H9 (cell line): ENCODE data around the gene PPM1M. TPM values are rescaled to one million over a fixed set of nuclear protein-coding genes. Genes with fewer than 3 reads are reported as not detected.

Experiments
- DNase-seq: peaks from one replicate; pipeline ENCODE4 v3.0.0-alpha.2; 2017
- H2AFZ ChIP-seq: one replicate; pipeline ENCODE4 v1.6.1; 2013; ENCODE audit warnings: mild to moderate bottlenecking, low read length, control low read depth, moderate library complexity
- H2AK5ac ChIP-seq: 2 replicates; pipeline ENCODE4 v1.6.1; 2013; ENCODE audit warnings: low read length, control low read depth, mixed read lengths; ENCODE audit not compliant: insufficient read length
- H2BK120ac ChIP-seq: one replicate; pipeline ENCODE4 v1.6.1; 2013; ENCODE audit warnings: low read depth, mild to moderate bottlenecking, low read length, control low read depth, inconsistent platforms; ENCODE audit not compliant: poor library complexity, severe bottlenecking
- H2BK12ac ChIP-seq: 2 replicates; pipeline ENCODE4 v1.6.1; 2013; ENCODE audit warnings: low read length, control low read depth, mixed read lengths, low read depth; ENCODE audit not compliant: insufficient read length
- H2BK15ac ChIP-seq: 2 replicates; pipeline ENCODE4 v1.6.1; 2013; ENCODE audit warnings: low read depth, low read length, control low read depth
- H2BK20ac ChIP-seq: one replicate; pipeline ENCODE4 v1.6.1; 2013; ENCODE audit warnings: low read depth, mild to moderate bottlenecking, low read length, control low read depth, inconsistent platforms; ENCODE audit not compliant: poor library complexity, severe bottlenecking
- H2BK5ac ChIP-seq: 2 replicates; pipeline ENCODE4 v1.6.1; 2013; ENCODE audit warnings: low read length, control low read depth, mixed read lengths; ENCODE audit not compliant: insufficient read length
- H3K14ac ChIP-seq: 2 replicates; pipeline ENCODE4 v1.6.1; 2013; ENCODE audit warnings: low read length, control low read depth; ENCODE audit not compliant: insufficient read depth
- H3K18ac ChIP-seq: 2 replicates; pipeline ENCODE4 v1.6.1; 2013; ENCODE audit warnings: low read depth, mild to moderate bottlenecking, mixed read lengths, low read length, control low read depth; ENCODE audit not compliant: insufficient read length
- H3K23ac ChIP-seq: 2 replicates; pipeline ENCODE4 v1.6.1; 2013; ENCODE audit warnings: low read length, control low read depth, mixed read lengths, low read depth; ENCODE audit not compliant: insufficient read length
- H3K23me2 ChIP-seq: 2 replicates; pipeline ENCODE4 v1.6.1; 2013; ENCODE audit warnings: low read depth, mild to moderate bottlenecking, mixed read lengths, low read length, control low read depth; ENCODE audit not compliant: insufficient read length, poor library complexity, severe bottlenecking
- H3K27ac ChIP-seq: 2 replicates; pipeline ENCODE4 v1.5.1; 2013; ENCODE audit warnings: low read length, control low read depth, mixed read lengths, low read depth; ENCODE audit not compliant: insufficient read length
- H3K27me3 ChIP-seq: 2 replicates; pipeline ENCODE4 v1.6.1; 2013; ENCODE audit warnings: low read length, control low read depth, inconsistent platforms; ENCODE audit not compliant: insufficient read depth
- H3K4ac ChIP-seq: 2 replicates; pipeline ENCODE4 v1.6.1; 2013; ENCODE audit warnings: low read depth, mild to moderate bottlenecking, control low read depth, inconsistent platforms, low read length, moderate library complexity
- H3K4me1 ChIP-seq: 2 replicates; pipeline ENCODE4 v1.6.1; 2013; ENCODE audit warnings: low read length, control low read depth, inconsistent platforms; ENCODE audit not compliant: insufficient read depth
- H3K4me2 ChIP-seq: 2 replicates; pipeline ENCODE4 v1.6.1; 2013; ENCODE audit warnings: low read length, control low read depth, mixed read lengths; ENCODE audit not compliant: insufficient read length, insufficient read depth
- H3K56ac ChIP-seq: 2 replicates; pipeline ENCODE4 v1.6.1; 2013; ENCODE audit warnings: low read depth, mild to moderate bottlenecking, mixed read lengths, low read length, control low read depth; ENCODE audit not compliant: insufficient read length
- H3K79me1 ChIP-seq: 2 replicates; pipeline ENCODE4 v1.6.1; 2013; ENCODE audit warnings: low read depth, mild to moderate bottlenecking, moderate library complexity, low read length, control low read depth, inconsistent platforms; ENCODE audit not compliant: insufficient read depth, poor library complexity, severe bottlenecking
- H3K79me2 ChIP-seq: 2 replicates; pipeline ENCODE4 v1.6.1; 2013; ENCODE audit warnings: low read length, control low read depth, inconsistent platforms; ENCODE audit not compliant: insufficient read depth
- H3K9ac ChIP-seq: 2 replicates; pipeline ENCODE4 v1.6.1; 2013; ENCODE audit warnings: low read length, control low read depth, mixed read lengths; ENCODE audit not compliant: insufficient read length; ENCODE audit errors: extremely low read depth
- H3K9me3 ChIP-seq: one replicate; pipeline ENCODE4 v1.6.1; 2013; ENCODE audit warnings: low read depth, low read length, inconsistent platforms; ENCODE audit not compliant: control insufficient read depth
- H3T11ph ChIP-seq: one replicate; pipeline ENCODE4 v1.6.1; 2013; ENCODE audit warnings: mild to moderate bottlenecking, low read length, control low read depth, inconsistent platforms
- H4K20me1 ChIP-seq: one replicate; pipeline ENCODE4 v1.6.1; 2013; ENCODE audit not compliant: control insufficient read depth, insufficient read length, insufficient read depth
- H4K5ac ChIP-seq: 2 replicates; pipeline ENCODE4 v1.6.1; 2013; ENCODE audit warnings: low read depth, mild to moderate bottlenecking, mixed read lengths, low read length, control low read depth; ENCODE audit not compliant: insufficient read length
- H4K8ac ChIP-seq: replicated peaks from 2 replicates; pipeline ENCODE4 v1.6.1; 2013; ENCODE audit warnings: low read length, control low read depth, mixed read lengths, low read depth; ENCODE audit not compliant: insufficient read length
- H4K91ac ChIP-seq: 2 replicates; pipeline ENCODE4 v1.6.1; 2013; ENCODE audit warnings: low read depth, mild to moderate bottlenecking, moderate library complexity, mixed read lengths, low read length, control low read depth; ENCODE audit not compliant: insufficient read length
- H3K27ac Mint-ChIP-seq, 3 experiments: 2 replicates in 2 of 3; 3 replicates in 1 of 3; pipeline ENCODE4 v1.8.0; 2020 to 2021; ENCODE audit warnings: mixed read lengths in 3 of 3, mild to moderate bottlenecking in 1 of 3, moderate library complexity in 1 of 3
- H3K27me3 Mint-ChIP-seq: 2 replicates; pipeline ENCODE4 v1.8.0; 2021; ENCODE audit warnings: low read depth, mild to moderate bottlenecking, moderate library complexity, mixed read lengths
- H3K36me3 Mint-ChIP-seq, 3 experiments: 2 replicates in 2 of 3; 3 replicates in 1 of 3; pipeline ENCODE4 v1.8.0; 2020 to 2021; ENCODE audit warnings: low read depth in 3 of 3, mixed read lengths in 3 of 3; ENCODE audit not compliant: insufficient read depth in 1 of 3
- H3K4me1 Mint-ChIP-seq, 2 experiments: 2 replicates each; pipeline ENCODE4 v1.8.0; 2020; ENCODE audit warnings: mixed read lengths in 2 of 2
- H3K4me3 Mint-ChIP-seq, 2 experiments: 2 replicates in 1 of 2; 3 replicates in 1 of 2; pipeline ENCODE4 v1.8.0; 2020 to 2021; ENCODE audit warnings: mild to moderate bottlenecking in 2 of 2, mixed read lengths in 2 of 2, moderate library complexity in 1 of 2
- H3K9me3 Mint-ChIP-seq, 2 experiments: 2 replicates in 1 of 2; 3 replicates in 1 of 2; pipeline ENCODE4 v1.8.0; 2020; ENCODE audit warnings: mild to moderate bottlenecking in 2 of 2, mixed read lengths in 2 of 2, moderate library complexity in 1 of 2
- WGBS: extraction: QIAGEN DNeasy Blood & Tissue Kit; methylation state at CpG from one replicate; pipeline ENCODE4 v1.1.7; 2013; ENCODE audit warnings: missing lambda C conversion rate, low lambda C conversion rate, mixed read lengths; ENCODE audit not compliant: insufficient read length; ENCODE audit errors: extremely low coverage; 5-methylcytosine and 5-hydroxymethylcytosine counted together
- total RNA-seq: library from RNA; stranded (reverse); gene quantifications from 2 replicates; pipeline ENCODE4 v1.2.1, GENCODE V29; 2021
- TF ChIP-seq, protein P1 (sequence below): fragments of 200-600 bp; sonication (generic); conservative IDR thresholded peaks from 3 replicates; pipeline ENCODE4 v1.8.0; 2021; ENCODE audit warnings: antibody characterized with exemption, mild to moderate bottlenecking

Gene PPM1M
- total RNA-seq, 1 experiment from 2014 or later = 7.4 TPM

DNA sequence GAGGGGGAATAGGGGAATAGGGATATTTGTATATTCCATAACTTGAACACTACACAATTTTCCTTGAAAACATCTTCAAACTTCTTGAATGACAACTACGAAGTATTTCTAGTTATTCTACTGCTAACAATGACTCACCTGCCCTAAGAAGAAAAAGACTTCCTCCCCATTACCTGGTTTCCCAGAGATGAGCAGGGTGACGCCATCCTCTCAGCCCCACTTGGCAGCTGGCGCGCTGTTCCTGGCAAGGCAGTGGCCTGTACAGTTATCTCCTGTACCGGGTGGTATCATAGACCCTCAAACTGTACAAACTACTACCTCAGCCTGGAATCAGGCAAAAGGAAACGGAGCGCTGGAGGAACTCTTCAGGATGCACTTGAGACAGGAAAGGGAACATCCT lies 22.5 kb downstream of the PPM1M start:
- peaks cover 42 to 83% (median 77%) of the 10 kb centered on the region in 3 experiments; a peak in 6 of 7 replicates for H3K36me3 Mint-ChIP-seq
- H2AFZ ChIP-seq = no peak overlapping the region
- no peak overlapping the region for H3K4ac ChIP-seq
- no peak overlapping the region for H2BK12ac ChIP-seq
- WGBS = no CpG with 5 or more reads among the region's 7 CpGs
- H3K23me2 ChIP-seq = no peaks in the 10 kb centered on the region
- H4K5ac ChIP-seq = no peak overlapping the region
- TF ChIP-seq, protein P1, sequence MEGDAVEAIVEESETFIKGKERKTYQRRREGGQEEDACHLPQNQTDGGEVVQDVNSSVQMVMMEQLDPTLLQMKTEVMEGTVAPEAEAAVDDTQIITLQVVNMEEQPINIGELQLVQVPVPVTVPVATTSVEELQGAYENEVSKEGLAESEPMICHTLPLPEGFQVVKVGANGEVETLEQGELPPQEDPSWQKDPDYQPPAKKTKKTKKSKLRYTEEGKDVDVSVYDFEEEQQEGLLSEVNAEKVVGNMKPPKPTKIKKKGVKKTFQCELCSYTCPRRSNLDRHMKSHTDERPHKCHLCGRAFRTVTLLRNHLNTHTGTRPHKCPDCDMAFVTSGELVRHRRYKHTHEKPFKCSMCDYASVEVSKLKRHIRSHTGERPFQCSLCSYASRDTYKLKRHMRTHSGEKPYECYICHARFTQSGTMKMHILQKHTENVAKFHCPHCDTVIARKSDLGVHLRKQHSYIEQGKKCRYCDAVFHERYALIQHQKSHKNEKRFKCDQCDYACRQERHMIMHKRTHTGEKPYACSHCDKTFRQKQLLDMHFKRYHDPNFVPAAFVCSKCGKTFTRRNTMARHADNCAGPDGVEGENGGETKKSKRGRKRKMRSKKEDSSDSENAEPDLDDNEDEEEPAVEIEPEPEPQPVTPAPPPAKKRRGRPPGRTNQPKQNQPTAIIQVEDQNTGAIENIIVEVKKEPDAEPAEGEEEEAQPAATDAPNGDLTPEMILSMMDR = no peak
- no peak overlapping the region for H2BK15ac ChIP-seq
- H3K4me1 Mint-ChIP-seq = no peaks in the 10 kb centered on the region
- no peak overlapping the region for H2BK120ac ChIP-seq
- no peak overlapping the region for H3K9ac ChIP-seq
- no peaks in the 10 kb centered on the region for H3K27me3 ChIP-seq
- H3K14ac ChIP-seq = no peak overlapping the region
- H2BK5ac ChIP-seq = no peak overlapping the region
- no peak overlapping the region for H3K23ac ChIP-seq
- DNase-seq = no peak
- H4K91ac ChIP-seq = no peak overlapping the region
- peaks cover 9% of the 10 kb centered on the region for H3K79me1 ChIP-seq
- H3K56ac ChIP-seq = no peak overlapping the region
- no peak overlapping the region for H3K27ac ChIP-seq
- peaks cover 19% of the 10 kb centered on the region; the same call in 1 of the 2 replicates for H3K79me2 ChIP-seq
- no peak overlapping the region for H2AK5ac ChIP-seq
- no peaks in the 10 kb centered on the region for H3K4me1 ChIP-seq
- H3K4me3 Mint-ChIP-seq = no peak overlapping the region
- no peak overlapping the region for H4K8ac ChIP-seq
- no peak overlapping the region for H3K4me2 ChIP-seq
- no peak overlapping the region for H2BK20ac ChIP-seq
- H3K9me3 ChIP-seq = no peaks in the 10 kb centered on the region
- no peak overlapping the region for H3T11ph ChIP-seq
- no peaks in the 10 kb centered on the region for H3K9me3 Mint-ChIP-seq
- H3K18ac ChIP-seq = no peak overlapping the region
- no peaks in the 10 kb centered on the region for H4K20me1 ChIP-seq
- no peaks in the 10 kb centered on the region for H3K27me3 Mint-ChIP-seq
- no peak overlapping the region for H3K27ac Mint-ChIP-seq
